ENCODE measurements around the gene C5orf47. TPM values are rescaled to one million over a fixed set of nuclear protein-coding genes. Genes with fewer than 3 reads are reported as not detected.

The C5orf47 gene
- total RNA-seq, 1 experiment from 2014 or later, result not detected

- Histone ChIP-seq H3K9me3 (replicated peaks) (no peaks in the 10 kb centered on the region), H3K27ac (no peak within 1 kb of the TSS), H3K27me3 (no peaks in the 10 kb centered on the region), H3K4me3 (no peak within 1 kb of the TSS), H3K36me3 (no peaks in the 10 kb centered on the region), H3K4me1 (no peaks in the 10 kb centered on the region)
- peak; percentile 91 to 92 for DNase-seq
Measured at GRCh38 chr5:174045470-174046025, 56.6 kb downstream of the C5orf47 start, which contains the start of gene NSG2. TSS of gene NSG2 (plus strand) at chr5:174045706. CDS start at chr5:174046756, 1,050 bp downstream.

DNA sequence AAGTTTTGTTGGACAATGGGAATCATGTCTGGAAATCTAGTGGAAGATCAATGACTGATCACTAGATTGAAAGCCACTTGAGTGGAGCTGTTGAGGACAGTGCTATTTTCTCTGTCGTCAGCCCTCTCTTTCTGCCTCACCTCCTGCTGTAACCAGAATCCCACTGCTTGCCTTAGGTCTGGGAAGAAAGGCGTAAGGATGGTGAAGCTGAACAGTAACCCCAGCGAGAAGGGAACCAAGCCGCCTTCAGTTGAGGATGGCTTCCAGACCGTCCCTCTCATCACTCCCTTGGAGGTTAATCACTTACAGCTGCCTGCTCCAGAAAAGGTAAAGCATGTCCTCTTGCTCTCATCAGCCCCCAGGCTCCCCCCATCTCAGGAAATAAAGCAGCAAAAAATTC, 57.6 kb downstream of the C5orf47 start:
- no peak overlapping the region for H3K27ac ChIP-seq
- no peaks in the 10 kb centered on the region for H3K9me3 ChIP-seq (replicated peaks)
- H3K4me3 ChIP-seq, result no peak overlapping the region
- no peak for DNase-seq
- H3K36me3 ChIP-seq, result no peaks in the 10 kb centered on the region
- no peaks in the 10 kb centered on the region for H3K27me3 ChIP-seq
- H3K4me1 ChIP-seq, result no peaks in the 10 kb centered on the region

- Histone ChIP-seq H3K4me3 (no peak overlapping the region), H3K9me3 (replicated peaks) (no peaks in the 10 kb centered on the region), H3K36me3 (no peaks in the 10 kb centered on the region), H3K27me3 (no peaks in the 10 kb centered on the region), H3K27ac (no peak overlapping the region), H3K4me1 (no peaks in the 10 kb centered on the region)
- DNase-seq, result no peak
Measured at GRCh38 chr5:174047472-174048099, 58.6 kb downstream of the C5orf47 start.

DNA sequence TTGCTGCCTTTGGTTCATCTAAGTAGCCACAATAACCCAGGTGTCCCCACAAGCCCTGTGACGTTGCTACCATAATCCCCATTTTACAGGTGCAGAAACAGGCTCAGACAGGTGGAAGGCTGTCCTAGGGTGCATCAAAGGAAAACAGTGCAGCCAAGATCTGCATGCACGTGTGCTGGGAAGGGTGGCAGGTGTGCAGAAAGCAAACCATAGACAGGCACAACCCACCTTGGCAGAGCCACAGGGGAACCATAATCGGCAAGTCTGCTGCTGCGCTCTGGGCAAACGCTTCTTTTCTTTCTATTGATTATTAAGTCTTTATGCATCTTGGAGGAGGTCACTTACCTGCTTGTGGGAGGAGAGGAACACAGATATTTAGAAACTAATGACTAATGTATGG, 63.7 kb downstream of the C5orf47 start:
- no peaks in the 10 kb centered on the region for H3K4me1 ChIP-seq
- no peak overlapping the region for H3K4me3 ChIP-seq
- no peaks in the 10 kb centered on the region for H3K27me3 ChIP-seq
- H3K36me3 ChIP-seq, result no peaks in the 10 kb centered on the region
- H3K9me3 ChIP-seq (replicated peaks), result no peaks in the 10 kb centered on the region
- no peak for DNase-seq
- no peak overlapping the region for H3K27ac ChIP-seq

- Histone ChIP-seq H3K4me3 (no peak overlapping the region), H3K4me1 (no peaks in the 10 kb centered on the region), H3K9me3 (replicated peaks) (no peaks in the 10 kb centered on the region), H3K27me3 (no peaks in the 10 kb centered on the region), H3K36me3 (no peaks in the 10 kb centered on the region), H3K27ac (no peak overlapping the region)
- no peak for DNase-seq
Measured at GRCh38 chr5:174053905-174054304, 64.9 kb downstream of the C5orf47 start.

Other genes with a start within 250 kb of the C5orf47 start
- gene CPEB4, start 100.8 kb upstream of the C5orf47 start, total RNA-seq (2014; rRNA removed; shearing (Covaris generic)), result 8.8 and 10.5 TPM in 2 replicates
- gene NSG2, start 56.5 kb downstream of the C5orf47 start, total RNA-seq (2014; rRNA removed; shearing (Covaris generic)), result not detected in 2 replicates

All from SJCRH30 (cell line).